GM12878 (cell line): ENCODE data around the gene SLC4A8. TPM values are rescaled to one million over a fixed set of nuclear protein-coding genes. Genes with fewer than 3 reads are reported as not detected.

Experiments
- ATAC-seq: fragments of 200-7000 bp; cut with Tn5 transposase; 3 replicates; pipeline ENCODE4 v1.9.1; 2020; ENCODE audit warnings: mild to moderate bottlenecking, moderate library complexity
- BruUV-seq: library from RNA; stranded (reverse); fragments of 400-500 nt; replicated peaks from 2 replicates; lab custom pipeline; 2021; lab: Mats Ljungman, UMichigan
- CTCF ChIA-PET: fragments of 300-600 bp; sonication (Branson Sonifier 250); formaldehyde crosslinking; extraction: SDS; loops from one replicate; lab custom pipeline; 2021; ENCODE audit warnings: inconsistent platforms; lab: Yijun Ruan, JAX
- POLR2A ChIA-PET: fragments of 350-600 bp; formaldehyde crosslinking; extraction: SDS; loops from one replicate; lab custom pipeline; 2021; ENCODE audit warnings: inconsistent platforms; lab: Charles Lee
- RAD21 ChIA-PET: fragments of 300-600 bp; sonication (Branson Sonifier 250); formaldehyde crosslinking; loops from one replicate; lab custom pipeline; 2023; ENCODE audit warnings: antibody characterized with exemption; ENCODE audit not compliant: unreplicated experiment; lab: Charles Lee
- SMC1A ChIA-PET: fragments of 300-600 bp; sonication (Branson Sonifier 250); formaldehyde crosslinking; loops from one replicate; lab custom pipeline; 2023; ENCODE audit not compliant: unreplicated experiment, uncharacterized antibody; lab: Charles Lee
- DNase-seq: peaks from one replicate; pipeline ENCODE4 v3.0.0-alpha.2; 2011; ENCODE audit warnings: low read depth, low spot score
- FAIRE-seq: peaks from 3 replicates; lab custom pipeline; 2011; peaks lifted over from hg19 to GRCh38; lab: Jason Lieb, UNC
- H2AFZ ChIP-seq: 2 replicates; pipeline ENCODE4 v1.6.0; 2011; ENCODE audit warnings: low read depth, low read length, control low read depth; ENCODE audit not compliant: control insufficient read depth
- H3K27ac ChIP-seq: 2 replicates; pipeline ENCODE4 v1.5.1; 2011; ENCODE audit warnings: control low read depth; ENCODE audit not compliant: control insufficient read depth, insufficient read depth
- H3K27me3 ChIP-seq, 2 experiments: replicated peaks in 1 of 2; 2 replicates each; pipeline versions ENCODE4 v1.6.0 to v1.6.1; 2011; ENCODE audit warnings: low read length in 1 of 2; ENCODE audit not compliant: control insufficient read depth in 2 of 2, insufficient read depth in 2 of 2
- H3K36me3 ChIP-seq, 2 experiments: 2 replicates each; pipeline ENCODE4 v1.5.1; 2011; ENCODE audit warnings: low read length in 1 of 2; ENCODE audit not compliant: control insufficient read depth in 2 of 2, insufficient read depth in 2 of 2
- H3K4me1 ChIP-seq: 2 replicates; pipeline ENCODE4 v1.6.1; 2011; ENCODE audit warnings: mild to moderate bottlenecking, low read length, moderate library complexity, mixed read lengths; ENCODE audit not compliant: control insufficient read depth, insufficient read depth
- H3K4me2 ChIP-seq: 2 replicates; pipeline ENCODE4 v1.6.0; 2011; ENCODE audit warnings: control low read depth; ENCODE audit not compliant: control insufficient read depth, insufficient read depth
- H3K4me3 ChIP-seq: fragments of 200-600 bp; sonication (generic); 2 replicates; pipeline ENCODE4 v1.5.1; 2016
- H3K79me2 ChIP-seq: 2 replicates; pipeline ENCODE4 v1.6.0; 2011; ENCODE audit warnings: low read length; ENCODE audit not compliant: control insufficient read depth, insufficient read depth
- H3K9ac ChIP-seq: 2 replicates; pipeline ENCODE4 v1.8.0; 2011; ENCODE audit warnings: low read length, control low read depth, mixed read lengths; ENCODE audit not compliant: control insufficient read depth, insufficient read depth
- H3K9me3 ChIP-seq: replicated peaks from 3 replicates; pipeline ENCODE4 v1.5.1; 2011; ENCODE audit warnings: mild to moderate bottlenecking, low read length; ENCODE audit not compliant: control insufficient read depth, insufficient read depth
- H4K20me1 ChIP-seq: 2 replicates; pipeline ENCODE4 v1.6.0; 2011; ENCODE audit not compliant: control insufficient read depth, insufficient read depth
- BACH1 ChIP-seq: fragments of 450-650 bp; IDR thresholded peaks from 2 replicates; pipeline ENCODE4 v1.6.1; 2017; ENCODE audit warnings: mild to moderate bottlenecking, borderline replicate concordance
- CHD1 ChIP-seq: IDR thresholded peaks from 2 replicates; pipeline ENCODE4 v1.6.1; 2012; ENCODE audit warnings: low read depth, low read length, improper control_type of control experiment
- HDGF ChIP-seq: fragments of 450-650 bp; IDR thresholded peaks from 2 replicates; pipeline ENCODE4 v1.6.1; 2016; ENCODE audit warnings: antibody characterized with exemption
- KDM1A ChIP-seq: fragments of 200-600 bp; sonication (generic); IDR thresholded peaks from 2 replicates; pipeline ENCODE4 v1.6.1; 2016; ENCODE audit warnings: borderline replicate concordance
- MTA3 ChIP-seq: IDR thresholded peaks from 2 replicates; pipeline ENCODE4 v1.6.1; 2012; ENCODE audit warnings: low read length, inconsistent platforms, borderline replicate concordance
- NFIC ChIP-seq: IDR thresholded peaks from 2 replicates; pipeline ENCODE4 v1.6.1; 2012; ENCODE audit warnings: low read depth, mild to moderate bottlenecking, inconsistent platforms, low read length, moderate library complexity
- NFYB ChIP-seq: IDR thresholded peaks from 2 replicates; pipeline ENCODE4 v1.6.1; 2011; ENCODE audit warnings: low read depth, mild to moderate bottlenecking, low read length, improper control_type of control experiment, moderate library complexity; ENCODE audit not compliant: insufficient read depth
- PAX8 ChIP-seq: fragments of 450-650 bp; IDR thresholded peaks from 2 replicates; pipeline ENCODE4 v1.6.1; 2017; ENCODE audit warnings: mild to moderate bottlenecking, moderate library complexity
- SMAD1 ChIP-seq: fragments of 450-650 bp; IDR thresholded peaks from 2 replicates; pipeline ENCODE4 v1.6.1; 2018; ENCODE audit warnings: mild to moderate bottlenecking, low read depth; ENCODE audit not compliant: partially characterized antibody
- ZNF24 ChIP-seq: fragments of 450-650 bp; IDR thresholded peaks from 2 replicates; pipeline ENCODE4 v1.6.1; 2017; ENCODE audit warnings: antibody characterized with exemption, mild to moderate bottlenecking
- ZNF274 ChIP-seq: IDR thresholded peaks from one replicate; pipeline ENCODE4 v1.8.0; 2011; ENCODE audit not compliant: insufficient read length, insufficient read depth
- ZZZ3 ChIP-seq: IDR thresholded peaks from 2 replicates; pipeline ENCODE4 v1.6.1; 2011; ENCODE audit warnings: low read depth; ENCODE audit not compliant: control insufficient read depth, insufficient read length
- WGBS: methylation state at CpG from one replicate; pipeline ENCODE4 v1.1.6; 2016; ENCODE audit warnings: low lambda C conversion rate; ENCODE audit not compliant: insufficient replicate concordance, insufficient coverage; ENCODE audit errors: missing lambda C conversion rate; 5-methylcytosine and 5-hydroxymethylcytosine counted together
- in situ Hi-C: fragments of 300-500 bp; cut with MboI; formaldehyde crosslinking; loops from 9 replicates; pipeline ENCODE4 v1.14.3; 2018; ENCODE audit warnings: mixed read lengths
- intact Hi-C: fragments of 100-400 bp; cut with micrococcal nuclease; formaldehyde crosslinking; loops from one replicate; pipeline ENCODE4 v1.14.2; 2022; ENCODE audit not compliant: unreplicated experiment
- polyA plus RNA-seq, 11 experiments: library from polyadenylated mRNA; depleted of rRNA in 4 of 11; unstranded in 6 of 11; stranded (reverse) in 5 of 11; fragments of >200 nt; fragmentation: Nextera tagmentation in 4 of 11; fragmentation: Illumina TruSeq in 1 of 11; extraction: Ambion mirVana in 4 of 11; extraction: Trizol in 1 of 11; gene quantifications; 1 replicate in 1 of 11; 2 replicates in 10 of 11; pipeline versions ENCODE4 v1.2.1 to v1.2.3, GENCODE V29; 2011 to 2016; ENCODE audit warnings: inconsistent platforms in 2 of 11, missing spikeins in 2 of 11, low read depth in 1 of 11
- total RNA-seq, 4 experiments: library from RNA; depleted of rRNA in 3 of 4; stranded (reverse); fragments of >200 nt in 3 of 4; fragmentation: Illumina TruSeq in 1 of 4; extraction: Trizol in 1 of 4; gene quantifications; 2 replicates each; pipeline versions ENCODE4 v1.2.1 to v1.2.3, GENCODE V29; 2013 to 2021
- TF ChIP-seq, protein P1 (sequence below): fragments of 450-650 bp; IDR thresholded peaks from 2 replicates; pipeline ENCODE4 v1.6.1; 2018; ENCODE audit warnings: borderline replicate concordance, mild to moderate bottlenecking; ENCODE audit not compliant: partially characterized antibody

SLC4A8 gene
- total and polyA plus RNA-seq, 10 of the 15 experiments (the other 5 are each of a cell fraction or from before 2014, with no cell fraction given) = 1.4 to 7.7 (median 3.7) TPM

DNA sequence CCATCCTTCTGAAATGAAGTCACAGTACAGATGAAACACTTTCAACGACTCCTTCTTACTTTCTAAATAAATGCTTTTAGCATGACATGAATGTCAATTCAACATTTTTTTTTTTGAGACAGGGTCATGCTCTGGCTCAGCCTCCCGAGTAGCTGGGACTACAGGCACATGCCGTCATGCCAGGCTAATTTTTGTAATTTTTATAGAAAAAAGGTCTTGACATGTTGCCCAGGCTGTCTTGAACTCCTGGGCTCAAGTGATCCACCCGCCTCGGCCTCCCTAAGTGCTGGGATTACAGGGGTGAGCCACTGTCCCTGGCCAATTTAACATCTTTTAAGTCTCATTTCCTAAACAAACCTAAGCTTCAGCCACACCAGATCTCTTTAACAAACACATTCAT lies 49.8 kb upstream of the SLC4A8 start:
- ChIA-PET RAD21 (no interaction called here), SMC1A (interaction anchor here (1.0 kb wide), 1 partner anchor 9 kb away, joined by 3 read pairs; no protein-coding TSS in a partner anchor), POLR2A (interaction anchor here (0.6 to 1.4 kb wide), 3 partner anchors 14 to 1257 kb away, joined by 4 to 6 read pairs (median 5); no protein-coding TSS in a partner anchor), CTCF (interaction anchor here (0.9 to 2.4 kb wide), 2 partner anchors 15 to 23 kb away, joined by 3 to 8 read pairs; no protein-coding TSS in a partner anchor)
- 96% methylated on average over 5 of the region's 5 CpGs for WGBS
- intact Hi-C loops (no loop called here), in situ Hi-C loops (no loop called here)
- Histone ChIP-seq H2AFZ (no peak overlapping the region), H3K4me1 (peaks cover 8% of the 10 kb centered on the region), H3K27ac (no peak overlapping the region), H3K79me2 (no peaks in the 10 kb centered on the region), H3K27me3 (no peaks in the 10 kb centered on the region), H3K9me3 (no peaks in the 10 kb centered on the region), H3K4me3 (no peak overlapping the region), H3K36me3 (peaks cover 10 to 22% of the 10 kb centered on the region in 2 experiments; a peak in 3 of 4 replicates), H4K20me1 (no peaks in the 10 kb centered on the region), H3K9ac (no peak overlapping the region), H3K4me2 (no peak overlapping the region)
- TF ChIP-seq ZNF24 (no peak), NFIC (no peak), ZNF274 (no peak), PAX8 (no peak), BACH1 (no peak), CHD1 (no peak), NFYB (no peak), SMAD1 (no peak), KDM1A (no peak), MTA3 (no peak), HDGF (no peak), ZZZ3 (no peak)
- TF ChIP-seq, protein P1, sequence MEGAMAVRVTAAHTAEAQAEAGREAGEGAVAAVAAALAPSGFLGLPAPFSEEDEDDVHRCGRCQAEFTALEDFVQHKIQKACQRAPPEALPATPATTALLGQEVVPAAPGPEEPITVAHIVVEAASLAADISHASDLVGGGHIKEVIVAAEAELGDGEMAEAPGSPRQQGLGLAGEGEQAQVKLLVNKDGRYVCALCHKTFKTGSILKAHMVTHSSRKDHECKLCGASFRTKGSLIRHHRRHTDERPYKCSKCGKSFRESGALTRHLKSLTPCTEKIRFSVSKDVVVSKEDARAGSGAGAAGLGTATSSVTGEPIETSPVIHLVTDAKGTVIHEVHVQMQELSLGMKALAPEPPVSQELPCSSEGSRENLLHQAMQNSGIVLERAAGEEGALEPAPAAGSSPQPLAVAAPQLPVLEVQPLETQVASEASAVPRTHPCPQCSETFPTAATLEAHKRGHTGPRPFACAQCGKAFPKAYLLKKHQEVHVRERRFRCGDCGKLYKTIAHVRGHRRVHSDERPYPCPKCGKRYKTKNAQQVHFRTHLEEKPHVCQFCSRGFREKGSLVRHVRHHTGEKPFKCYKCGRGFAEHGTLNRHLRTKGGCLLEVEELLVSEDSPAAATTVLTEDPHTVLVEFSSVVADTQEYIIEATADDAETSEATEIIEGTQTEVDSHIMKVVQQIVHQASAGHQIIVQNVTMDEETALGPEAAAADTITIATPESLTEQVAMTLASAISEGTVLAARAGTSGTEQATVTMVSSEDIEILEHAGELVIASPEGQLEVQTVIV = no peak
- FAIRE-seq = no peak
- no peak for ATAC-seq
- no peak for DNase-seq
- BruUV-seq = no TSS peak
